Measurements from ENCODE around the gene PLCL2.

- TF ChIP-seq EZH2 (IDR thresholded peaks at IDR 0.05) (no peak), EZH2phosphoT487 (IDR thresholded peaks at IDR 0.05) (no peak)
Observed at GRCh38 chr3:16999161-16999560, 114.4 kb downstream of the PLCL2 start.
